Smooth muscle cell (in vitro differentiated cells): Measurements from ENCODE around the gene MRPL33. TPM values are rescaled to one million over a fixed set of nuclear protein-coding genes. Genes with fewer than 3 reads are reported as not detected.

ENCODE experiments used
- DNase-seq: peaks from one replicate; lab custom pipeline; 2025; ENCODE audit not compliant: unreplicated experiment; lab: John Stamatoyannopoulos, UW
- H2AFZ ChIP-seq: fragments of 200-600 bp; sonication (generic); 2 replicates; pipeline ENCODE4 v1.6.0; 2016; ENCODE audit warnings: antibody characterized with exemption, low read depth, mild to moderate bottlenecking
- H3F3A ChIP-seq: fragments of 200-600 bp; sonication (generic); 2 replicates; pipeline ENCODE4 v1.6.0; 2017; ENCODE audit warnings: antibody characterized with exemption, low read depth
- H3K27ac ChIP-seq: fragments of 200-600 bp; sonication (generic); 2 replicates; pipeline ENCODE4 v1.5.1; 2016; ENCODE audit warnings: low read depth, mild to moderate bottlenecking
- H3K27me3 ChIP-seq: fragments of 200-600 bp; sonication (generic); 2 replicates; pipeline ENCODE4 v1.6.1; 2016; ENCODE audit warnings: low read depth, mild to moderate bottlenecking
- H3K36me3 ChIP-seq: fragments of 200-600 bp; sonication (generic); 2 replicates; pipeline ENCODE4 v1.5.1; 2016; ENCODE audit warnings: low read depth
- H3K4me1 ChIP-seq: fragments of 200-600 bp; sonication (generic); 2 replicates; pipeline ENCODE4 v1.5.1; 2016; ENCODE audit warnings: low read depth
- H3K4me2 ChIP-seq: fragments of 200-600 bp; sonication (generic); 2 replicates; pipeline ENCODE4 v1.6.0; 2016; ENCODE audit warnings: mild to moderate bottlenecking
- H3K4me3 ChIP-seq: fragments of 200-600 bp; sonication (generic); 2 replicates; pipeline ENCODE4 v1.5.1; 2016; ENCODE audit warnings: mild to moderate bottlenecking
- H3K79me2 ChIP-seq: fragments of 200-600 bp; sonication (generic); 2 replicates; pipeline ENCODE4 v1.6.0; 2016; ENCODE audit warnings: low read depth, mild to moderate bottlenecking
- H3K9ac ChIP-seq: fragments of 200-600 bp; sonication (generic); 2 replicates; pipeline ENCODE4 v1.6.0; 2016; ENCODE audit warnings: low read depth
- H3K9me3 ChIP-seq: fragments of 200-600 bp; sonication (generic); replicated peaks from 2 replicates; pipeline ENCODE4 v1.5.1; 2016; ENCODE audit warnings: low read depth
- H4K20me1 ChIP-seq: fragments of 200-600 bp; sonication (generic); 2 replicates; pipeline ENCODE4 v1.6.0; 2016; ENCODE audit warnings: low read depth
- WGBS: methylation state at CpG from one replicate; pipeline ENCODE4 v1.1.7; 2016; ENCODE audit warnings: low lambda C conversion rate; 5-methylcytosine and 5-hydroxymethylcytosine counted together
- polyA plus RNA-seq: library from polyadenylated mRNA; unstranded; fragments of >200 nt; fragmentation: Nextera tagmentation; extraction: Ambion mirVana; gene quantifications from 2 replicates; pipeline ENCODE4 v1.2.1, GENCODE V29; 2016
- total RNA-seq: library from RNA; depleted of rRNA; stranded (reverse); fragments of >200 nt; gene quantifications from 2 replicates; pipeline ENCODE4 v1.2.3, GENCODE V29; 2014
- TF ChIP-seq, protein P1 (sequence below): fragments of 200-600 bp; sonication (generic); IDR thresholded peaks from 2 replicates; pipeline ENCODE4 v1.5.1; 2017; ENCODE audit warnings: borderline replicate concordance, mild to moderate bottlenecking, antibody characterized with exemption; ENCODE audit not compliant: insufficient read depth, poor library complexity, severe bottlenecking

MRPL33 gene
- total and polyA plus RNA-seq, 2 experiments from 2014 or later = 94.5 to 193 TPM

- Histone ChIP-seq H3F3A (no peaks in the 10 kb centered on the region), H3K4me2 (no peak overlapping the region), H3K79me2 (peaks cover 68% of the 10 kb centered on the region), H3K36me3 (no peaks in the 10 kb centered on the region), H3K9me3 (no peaks in the 10 kb centered on the region), H3K27me3 (no peaks in the 10 kb centered on the region), H3K4me1 (peaks cover 17% of the 10 kb centered on the region), H3K4me3 (no peak overlapping the region), H2AFZ (no peak overlapping the region), H4K20me1 (peaks cover 12% of the 10 kb centered on the region), H3K9ac (no peak overlapping the region), H3K27ac (no peak overlapping the region)
- 95% methylated on average over 8 of the region's 8 CpGs for WGBS
- DNase-seq = no peak
- TF ChIP-seq, protein P1, sequence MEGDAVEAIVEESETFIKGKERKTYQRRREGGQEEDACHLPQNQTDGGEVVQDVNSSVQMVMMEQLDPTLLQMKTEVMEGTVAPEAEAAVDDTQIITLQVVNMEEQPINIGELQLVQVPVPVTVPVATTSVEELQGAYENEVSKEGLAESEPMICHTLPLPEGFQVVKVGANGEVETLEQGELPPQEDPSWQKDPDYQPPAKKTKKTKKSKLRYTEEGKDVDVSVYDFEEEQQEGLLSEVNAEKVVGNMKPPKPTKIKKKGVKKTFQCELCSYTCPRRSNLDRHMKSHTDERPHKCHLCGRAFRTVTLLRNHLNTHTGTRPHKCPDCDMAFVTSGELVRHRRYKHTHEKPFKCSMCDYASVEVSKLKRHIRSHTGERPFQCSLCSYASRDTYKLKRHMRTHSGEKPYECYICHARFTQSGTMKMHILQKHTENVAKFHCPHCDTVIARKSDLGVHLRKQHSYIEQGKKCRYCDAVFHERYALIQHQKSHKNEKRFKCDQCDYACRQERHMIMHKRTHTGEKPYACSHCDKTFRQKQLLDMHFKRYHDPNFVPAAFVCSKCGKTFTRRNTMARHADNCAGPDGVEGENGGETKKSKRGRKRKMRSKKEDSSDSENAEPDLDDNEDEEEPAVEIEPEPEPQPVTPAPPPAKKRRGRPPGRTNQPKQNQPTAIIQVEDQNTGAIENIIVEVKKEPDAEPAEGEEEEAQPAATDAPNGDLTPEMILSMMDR = no peak
Measured at GRCh38 chr2:27776097-27776496, 4.6 kb downstream of the MRPL33 start.

DNA sequence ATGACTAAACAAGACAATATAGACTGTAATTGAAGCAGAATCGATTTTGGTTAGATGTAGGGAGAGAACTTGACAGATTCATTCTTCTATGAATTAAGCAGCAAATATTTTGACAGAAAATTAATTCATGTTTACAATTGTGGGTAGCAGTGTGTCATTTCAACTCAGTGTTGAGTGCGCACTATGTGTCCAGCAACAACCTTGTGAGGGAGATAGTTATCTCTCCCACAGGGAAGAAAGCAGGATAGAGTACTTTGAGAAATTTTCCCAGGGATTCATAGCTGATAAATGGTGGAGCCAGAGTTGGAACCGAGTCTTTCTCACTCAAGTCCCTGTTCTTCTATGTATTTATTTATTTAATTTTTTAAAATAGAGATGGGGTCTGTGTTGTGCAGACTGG lies 5.2 kb downstream of the MRPL33 start:
- no peak overlapping the region for H2AFZ ChIP-seq
- WGBS = 96% methylated on average over 3 of the region's 3 CpGs
- no peaks in the 10 kb centered on the region for H3K9me3 ChIP-seq
- H3K79me2 ChIP-seq = peaks cover 67% of the 10 kb centered on the region
- H3K36me3 ChIP-seq = no peaks in the 10 kb centered on the region
- TF ChIP-seq, protein P1 = no peak
- H3K27me3 ChIP-seq = no peaks in the 10 kb centered on the region
- H3K27ac ChIP-seq = no peak overlapping the region
- H3K9ac ChIP-seq = no peak overlapping the region
- no peak overlapping the region for H3K4me3 ChIP-seq
- no peak overlapping the region for H3K4me2 ChIP-seq
- peaks cover 12% of the 10 kb centered on the region for H4K20me1 ChIP-seq
- DNase-seq = no peak
- peaks cover 15% of the 10 kb centered on the region for H3K4me1 ChIP-seq
- H3F3A ChIP-seq = no peaks in the 10 kb centered on the region

- Histone ChIP-seq H2AFZ (no peak overlapping the region), H3K79me2 (peaks cover 39% of the 10 kb centered on the region), H3K27me3 (no peaks in the 10 kb centered on the region), H3K9me3 (no peaks in the 10 kb centered on the region), H4K20me1 (peaks cover 12% of the 10 kb centered on the region), H3K4me2 (no peak overlapping the region), H3K36me3 (no peaks in the 10 kb centered on the region), H3K4me1 (no peaks in the 10 kb centered on the region), H3F3A (no peaks in the 10 kb centered on the region), H3K9ac (no peak overlapping the region), H3K4me3 (no peak overlapping the region), H3K27ac (no peak overlapping the region)
- TF ChIP-seq, protein P1 = no peak
- DNase-seq = no peak
- WGBS = 98% methylated on average over 5 of the region's 5 CpGs
Measured at GRCh38 chr2:27779417-27780055, 8.0 kb downstream of the MRPL33 start.

GRCh38 chr2:27781496-27781895 lies 10.0 kb downstream of the MRPL33 start:
- Histone ChIP-seq H4K20me1 (peaks cover 6% of the 10 kb centered on the region), H3F3A (no peaks in the 10 kb centered on the region), H3K9me3 (no peaks in the 10 kb centered on the region), H2AFZ (no peak overlapping the region), H3K27ac (no peak overlapping the region), H3K4me1 (no peaks in the 10 kb centered on the region), H3K36me3 (no peaks in the 10 kb centered on the region), H3K79me2 (peaks cover 19% of the 10 kb centered on the region), H3K4me3 (no peak overlapping the region), H3K27me3 (no peaks in the 10 kb centered on the region), H3K4me2 (no peak overlapping the region), H3K9ac (no peak overlapping the region)
- WGBS = 97% methylated on average over 2 of the region's 2 CpGs
- no peak for DNase-seq
- TF ChIP-seq, protein P1 = no peak
